ENCODE measurements around the gene CCDC88C.

DNA sequence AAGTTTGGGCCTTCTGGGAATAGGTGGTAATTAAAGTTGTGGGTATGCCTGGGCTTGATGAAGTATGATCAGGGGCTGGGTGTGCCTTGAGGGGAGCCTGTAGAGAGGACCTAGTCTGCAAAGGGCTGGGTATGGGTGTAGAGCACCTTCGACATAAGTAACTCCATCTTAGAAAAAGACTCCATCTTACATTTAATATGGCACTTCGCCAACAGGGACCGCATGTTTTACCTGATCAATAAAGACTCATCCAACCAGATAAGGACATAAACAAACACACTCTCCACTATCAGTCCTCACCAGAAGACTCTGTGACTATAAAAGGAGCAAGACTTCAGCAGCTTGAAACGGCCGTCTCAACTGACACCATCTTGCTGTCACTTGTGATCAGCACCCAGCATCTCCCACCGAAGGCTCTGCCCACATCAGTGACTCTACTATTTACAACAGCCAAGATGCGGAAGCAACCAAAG is 149.6 kb downstream of the CCDC88C start:
- TF ChIP-seq, protein P1, sequence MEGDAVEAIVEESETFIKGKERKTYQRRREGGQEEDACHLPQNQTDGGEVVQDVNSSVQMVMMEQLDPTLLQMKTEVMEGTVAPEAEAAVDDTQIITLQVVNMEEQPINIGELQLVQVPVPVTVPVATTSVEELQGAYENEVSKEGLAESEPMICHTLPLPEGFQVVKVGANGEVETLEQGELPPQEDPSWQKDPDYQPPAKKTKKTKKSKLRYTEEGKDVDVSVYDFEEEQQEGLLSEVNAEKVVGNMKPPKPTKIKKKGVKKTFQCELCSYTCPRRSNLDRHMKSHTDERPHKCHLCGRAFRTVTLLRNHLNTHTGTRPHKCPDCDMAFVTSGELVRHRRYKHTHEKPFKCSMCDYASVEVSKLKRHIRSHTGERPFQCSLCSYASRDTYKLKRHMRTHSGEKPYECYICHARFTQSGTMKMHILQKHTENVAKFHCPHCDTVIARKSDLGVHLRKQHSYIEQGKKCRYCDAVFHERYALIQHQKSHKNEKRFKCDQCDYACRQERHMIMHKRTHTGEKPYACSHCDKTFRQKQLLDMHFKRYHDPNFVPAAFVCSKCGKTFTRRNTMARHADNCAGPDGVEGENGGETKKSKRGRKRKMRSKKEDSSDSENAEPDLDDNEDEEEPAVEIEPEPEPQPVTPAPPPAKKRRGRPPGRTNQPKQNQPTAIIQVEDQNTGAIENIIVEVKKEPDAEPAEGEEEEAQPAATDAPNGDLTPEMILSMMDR (IDR thresholded peaks at IDR 0.05) = no peak
- no peak for TF ChIP-seq POLR2A (IDR thresholded peaks at IDR 0.05)
